Stimulated activated CD4-positive, alpha-beta T cell treated with anti-CD3 and anti-CD28 coated beads, Interleukin-4, amount 100 ng/mL, for 4 hours (primary cell): ENCODE results near the gene MXD3.

ENCODE experiments used
- DNase-seq, 2 experiments: peaks; one replicate each; pipeline ENCODE4 v3.0.0-alpha.2; 2020

The MXD3 gene

GRCh38 chr5:177339107-177339638, 27.5 kb upstream of the MXD3 start:
- no peak for DNase-seq

GRCh38 chr5:177338251-177339106, 26.8 kb upstream of the MXD3 start:
- no peak for DNase-seq

GRCh38 chr5:177336603-177337494, 25.2 kb upstream of the MXD3 start:
- no peak for DNase-seq

- no peak for DNase-seq
Observed at GRCh38 chr5:177336112-177336511, 24.4 kb upstream of the MXD3 start.

GRCh38 chr5:177335701-177336065, 24.0 kb upstream of the MXD3 start:
- no peak for DNase-seq

GRCh38 chr5:177334781-177335700, 23.3 kb upstream of the MXD3 start:
- DNase-seq: no peak

- no peak for DNase-seq
Observed at GRCh38 chr5:177334155-177334551, 22.5 kb upstream of the MXD3 start.

GRCh38 chr5:177333420-177334154, 21.9 kb upstream of the MXD3 start:
- no peak for DNase-seq

- DNase-seq: no peak
Observed at GRCh38 chr5:177332896-177333260, 21.2 kb upstream of the MXD3 start.

- DNase-seq: no peak
Observed at GRCh38 chr5:177332031-177332895, 20.6 kb upstream of the MXD3 start.

- DNase-seq: no peak
Observed at GRCh38 chr5:177330991-177331842, 19.5 kb upstream of the MXD3 start.

- DNase-seq: no peak
Observed at GRCh38 chr5:177329883-177330282, 18.2 kb upstream of the MXD3 start.

- no peak for DNase-seq
Observed at GRCh38 chr5:177328545-177329231, 17.0 kb upstream of the MXD3 start.

GRCh38 chr5:177327539-177328522, 16.1 kb upstream of the MXD3 start:
- DNase-seq: no peak

GRCh38 chr5:177325868-177326381, 14.2 kb upstream of the MXD3 start:
- no peak for DNase-seq

GRCh38 chr5:177320879-177321278, 9.2 kb upstream of the MXD3 start:
- no peak for DNase-seq

GRCh38 chr5:177319913-177320588, 8.4 kb upstream of the MXD3 start:
- DNase-seq: no peak
